ENCODE data around the gene SLC43A1. TPM values are rescaled to one million over a fixed set of nuclear protein-coding genes. Genes with fewer than 3 reads are reported as not detected.
A peak's percentile ranks its signal among the peaks of the same experiment; 100 is the strongest.

The SLC43A1 gene
- total RNA-seq, 1 experiment from 2014 or later = 12.5 TPM

DNA sequence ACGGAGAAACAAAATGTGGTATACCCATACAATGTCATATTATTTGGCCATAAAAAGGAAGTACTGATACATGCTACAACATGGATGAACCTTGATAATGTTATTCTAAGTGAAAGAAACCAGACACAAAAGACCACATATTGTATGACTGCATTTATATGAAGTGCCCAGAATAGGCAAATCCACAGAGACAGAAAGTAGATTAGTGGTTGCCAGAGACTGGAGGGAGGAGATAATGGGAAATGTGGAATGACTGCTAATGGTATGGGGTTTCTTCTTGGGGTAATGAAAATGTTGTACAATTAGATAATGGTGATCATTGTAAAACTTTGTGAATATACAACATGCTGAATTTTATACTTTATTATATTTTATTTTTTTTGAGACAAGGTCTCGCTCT lies 5.6 kb upstream of the SLC43A1 start:
- no peak for TF ChIP-seq CTCF (IDR thresholded peaks at IDR 0.05; ENCODE audit: unreplicated experiment)
- DNase-seq = no peak
- H3K27me3 Mint-ChIP-seq (ENCODE audit: unreplicated experiment) = no peaks in the 10 kb centered on the region
- no peaks in the 10 kb centered on the region for H3K9me3 Mint-ChIP-seq (ENCODE audit: low read depth, unreplicated experiment)
- CTCF ChIA-PET = no interaction called here
- H3K4me1 Mint-ChIP-seq (ENCODE audit: low read depth, unreplicated experiment) = no peaks in the 10 kb centered on the region
- no TSS peak for BruUV-seq (replicated peaks)
- H3K36me3 Mint-ChIP-seq (ENCODE audit: insufficient read depth, unreplicated experiment) = peaks cover under 1% of the 10 kb centered on the region
- no peak overlapping the region for H3K4me3 Mint-ChIP-seq (ENCODE audit: low read depth, unreplicated experiment)
- intact Hi-C loops (cut with micrococcal nuclease; ENCODE audit: unreplicated experiment) = no loop called here
- H3K27ac Mint-ChIP-seq (ENCODE audit: unreplicated experiment) = no peak overlapping the region

GRCh38 chr11:57516061-57516443 lies 550 bp upstream of the SLC43A1 start:
- Mint-ChIP-seq H3K4me3 (ENCODE audit: low read depth, unreplicated experiment) (peak overlapping the region; percentile 85), H3K27me3 (ENCODE audit: unreplicated experiment) (no peaks in the 10 kb centered on the region), H3K27ac (ENCODE audit: unreplicated experiment) (peak overlapping the region; percentile 38), H3K4me1 (ENCODE audit: low read depth, unreplicated experiment) (peaks cover 8% of the 10 kb centered on the region), H3K36me3 (ENCODE audit: insufficient read depth, unreplicated experiment) (peaks cover 23% of the 10 kb centered on the region), H3K9me3 (ENCODE audit: low read depth, unreplicated experiment) (no peaks in the 10 kb centered on the region)
- TF ChIP-seq CTCF (IDR thresholded peaks at IDR 0.05; ENCODE audit: unreplicated experiment) = no peak
- CTCF ChIA-PET = interaction anchor here (1.0 to 1.6 kb wide), 4 partner anchors 14 to 59 kb away, joined by 3 to 7 read pairs (median 4); no protein-coding TSS in a partner anchor
- intact Hi-C loops (cut with micrococcal nuclease; ENCODE audit: unreplicated experiment) = no loop called here
- DNase-seq = no peak
- BruUV-seq (replicated peaks) = no TSS peak

- CTCF ChIA-PET = interaction anchor here (0.5 to 2.7 kb wide), 7 partner anchors 11 to 193 kb away, joined by 3 to 16 read pairs (median 3); no protein-coding TSS in a partner anchor
- peak; percentile 42 for DNase-seq
- H3K9me3 Mint-ChIP-seq (ENCODE audit: low read depth, unreplicated experiment) = no peaks in the 10 kb centered on the region
- intact Hi-C loops (cut with micrococcal nuclease; ENCODE audit: unreplicated experiment) = no loop called here
- peak overlapping the region; percentile 42 for H3K27ac Mint-ChIP-seq (ENCODE audit: unreplicated experiment)
- H3K36me3 Mint-ChIP-seq (ENCODE audit: insufficient read depth, unreplicated experiment) = peaks cover 23% of the 10 kb centered on the region
- BruUV-seq (replicated peaks) = no TSS peak
- H3K27me3 Mint-ChIP-seq (ENCODE audit: unreplicated experiment) = no peaks in the 10 kb centered on the region
- TF ChIP-seq CTCF (IDR thresholded peaks at IDR 0.05; ENCODE audit: unreplicated experiment) = no peak
- H3K4me1 Mint-ChIP-seq (ENCODE audit: low read depth, unreplicated experiment) = peaks cover 8% of the 10 kb centered on the region
- H3K4me3 Mint-ChIP-seq (ENCODE audit: low read depth, unreplicated experiment) = peak overlapping the region; percentile 85
These were observed 767 bp downstream of the SLC43A1 start for GRCh38 chr11:57514538-57515331.

DNA sequence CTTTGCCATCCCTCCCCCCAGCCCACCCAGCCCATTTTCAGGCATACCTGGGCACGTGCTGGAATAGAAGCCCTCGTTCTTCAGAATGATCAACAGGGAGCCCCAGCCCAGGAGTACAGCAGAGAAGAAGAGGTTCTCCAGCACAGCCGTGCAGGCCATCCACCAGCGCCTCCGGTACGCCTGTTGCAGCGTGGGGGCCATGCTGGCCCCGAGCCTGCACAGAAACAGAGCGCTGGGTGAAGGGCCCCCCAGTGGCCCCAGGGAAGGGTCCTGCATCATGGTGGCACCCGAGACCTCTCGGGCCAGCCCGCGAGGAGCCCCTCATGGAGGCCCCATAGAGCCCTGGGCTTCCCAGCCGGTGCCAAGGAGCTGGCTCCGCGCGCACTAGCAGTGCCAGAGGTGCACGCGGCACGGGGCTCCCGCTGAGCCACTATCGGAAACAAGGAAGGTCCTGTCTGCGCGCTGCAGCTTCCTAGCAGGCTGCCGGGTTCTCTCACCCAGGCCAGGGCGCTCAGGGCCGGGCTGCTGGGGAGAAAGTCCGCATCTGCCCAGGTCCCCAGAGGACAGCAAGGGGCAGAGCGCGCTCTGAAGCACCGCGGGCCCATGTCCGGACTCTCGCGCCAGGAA lies 1.5 kb downstream of the SLC43A1 start:
- Mint-ChIP-seq H3K9me3 (ENCODE audit: low read depth, unreplicated experiment) (no peaks in the 10 kb centered on the region), H3K4me3 (ENCODE audit: low read depth, unreplicated experiment) (peak overlapping the region; percentile 85), H3K27me3 (ENCODE audit: unreplicated experiment) (no peaks in the 10 kb centered on the region), H3K27ac (ENCODE audit: unreplicated experiment) (no peak overlapping the region), H3K4me1 (ENCODE audit: low read depth, unreplicated experiment) (peaks cover 8% of the 10 kb centered on the region), H3K36me3 (ENCODE audit: insufficient read depth, unreplicated experiment) (peaks cover 23% of the 10 kb centered on the region)
- no TSS peak for BruUV-seq (replicated peaks)
- peak; percentile 43 for DNase-seq
- intact Hi-C loops (cut with micrococcal nuclease; ENCODE audit: unreplicated experiment) = no loop called here
- TF ChIP-seq CTCF (IDR thresholded peaks at IDR 0.05; ENCODE audit: unreplicated experiment) = no peak
- CTCF ChIA-PET = interaction anchor here (0.7 to 2.7 kb wide), 4 partner anchors 15 to 104 kb away, joined by 3 to 16 read pairs (median 4); no protein-coding TSS in a partner anchor
